Measurements from ENCODE around the gene ACAD11.
A peak's percentile ranks its signal among the peaks of the same experiment; 100 is the strongest.

The ACAD11 gene

GRCh38 chr3:132659365-132660051, at the start of gene ACAD11:
Gene ACAD11, minus strand, starts transcription at chr3:132659809. Its CDS starts 58 bp downstream, at chr3:132659751.
- peak in 1 of 2 donors; percentile 3 for DNase-seq (ENCODE audit: extremely low read depth in 1 of 2, low read depth in 1 of 2)

- no peak for DNase-seq (ENCODE audit: extremely low read depth in 1 of 2, low read depth in 1 of 2)
Observed at GRCh38 chr3:132703733-132704132, 44.1 kb upstream of the ACAD11 start.

GRCh38 chr3:132695422-132695821, 35.8 kb upstream of the ACAD11 start:
- no peak for DNase-seq (ENCODE audit: extremely low read depth in 1 of 2, low read depth in 1 of 2)

GRCh38 chr3:132694991-132695390, 35.4 kb upstream of the ACAD11 start:
- DNase-seq (ENCODE audit: extremely low read depth in 1 of 2, low read depth in 1 of 2): no peak

GRCh38 chr3:132690040-132690439, 30.4 kb upstream of the ACAD11 start:
- no peak for DNase-seq (ENCODE audit: extremely low read depth in 1 of 2, low read depth in 1 of 2)

GRCh38 chr3:132682201-132682600, 22.6 kb upstream of the ACAD11 start:
- no peak for DNase-seq (ENCODE audit: extremely low read depth in 1 of 2, low read depth in 1 of 2)

GRCh38 chr3:132681421-132681820, 21.8 kb upstream of the ACAD11 start:
- no peak for DNase-seq (ENCODE audit: extremely low read depth in 1 of 2, low read depth in 1 of 2)

- DNase-seq (ENCODE audit: extremely low read depth in 1 of 2, low read depth in 1 of 2): no peak
Observed at GRCh38 chr3:132679911-132680310, 20.3 kb upstream of the ACAD11 start.

- no peak for DNase-seq (ENCODE audit: extremely low read depth in 1 of 2, low read depth in 1 of 2)
Observed at GRCh38 chr3:132675408-132675807, 15.8 kb upstream of the ACAD11 start.

GRCh38 chr3:132669256-132669777, 9.7 kb upstream of the ACAD11 start:
- DNase-seq (ENCODE audit: extremely low read depth in 1 of 2, low read depth in 1 of 2): no peak

- no peak for DNase-seq (ENCODE audit: extremely low read depth in 1 of 2, low read depth in 1 of 2)
Observed at GRCh38 chr3:132665230-132665745, 5.7 kb upstream of the ACAD11 start.

GRCh38 chr3:132662212-132662611, 2.6 kb upstream of the ACAD11 start:
- no peak for DNase-seq (ENCODE audit: extremely low read depth in 1 of 2, low read depth in 1 of 2)

GRCh38 chr3:132661101-132661500, 1.5 kb upstream of the ACAD11 start:
- DNase-seq (ENCODE audit: extremely low read depth in 1 of 2, low read depth in 1 of 2): no peak

- DNase-seq (ENCODE audit: extremely low read depth in 1 of 2, low read depth in 1 of 2): no peak
Observed at GRCh38 chr3:132660811-132661070, 1.1 kb upstream of the ACAD11 start.

GRCh38 chr3:132660052-132660810, 622 bp upstream of the ACAD11 start, which contains the start of gene UBA5:
Gene UBA5, plus strand, starts transcription at chr3:132660329. Its CDS starts 209 bp downstream, at chr3:132660538.
- DNase-seq (ENCODE audit: extremely low read depth in 1 of 2, low read depth in 1 of 2): peak in 1 of 2 donors; percentile 47

- DNase-seq (ENCODE audit: extremely low read depth in 1 of 2, low read depth in 1 of 2): no peak
Observed at GRCh38 chr3:132659000-132659364, 627 bp downstream of the ACAD11 start.

- no peak for DNase-seq (ENCODE audit: extremely low read depth in 1 of 2, low read depth in 1 of 2)
Observed at GRCh38 chr3:132657869-132658747, 1.5 kb downstream of the ACAD11 start.

- no peak for DNase-seq (ENCODE audit: extremely low read depth in 1 of 2, low read depth in 1 of 2)
Observed at GRCh38 chr3:132655471-132655870, 4.1 kb downstream of the ACAD11 start.

GRCh38 chr3:132654721-132655120, 4.9 kb downstream of the ACAD11 start:
- DNase-seq (ENCODE audit: extremely low read depth in 1 of 2, low read depth in 1 of 2): no peak

- DNase-seq (ENCODE audit: extremely low read depth in 1 of 2, low read depth in 1 of 2): no peak
Observed at GRCh38 chr3:132654190-132654589, 5.4 kb downstream of the ACAD11 start.

GRCh38 chr3:132652640-132653270, 6.9 kb downstream of the ACAD11 start:
- DNase-seq (ENCODE audit: extremely low read depth in 1 of 2, low read depth in 1 of 2): no peak
